ENCODE results near the gene HARS1. TPM values are rescaled to one million over a fixed set of nuclear protein-coding genes. Genes with fewer than 3 reads are reported as not detected.
"Not testable (repeated sequence)": the region's sequence is repeated elsewhere in the genome, so short reads cannot be mapped to it uniquely, and the experiment has no call there.

The HARS1 gene
- total RNA-seq, 4 donors from 2014 or later: 73.3 to 87.0 (median 79.2) TPM

- Histone ChIP-seq H3K4me3 (no peak overlapping the region), H3K27me3 (no peaks in the 10 kb centered on the region), H3K9me3 (no peaks in the 10 kb centered on the region), H3K4me1 (peaks cover 8% of the 10 kb centered on the region), H3K36me3 (peaks cover 90% of the 10 kb centered on the region), H3K27ac (no peak overlapping the region)
- no peak for DNase-seq (ENCODE audit: low spot score in 2 of 2)
- TF ChIP-seq POLR2AphosphoS5 (IDR thresholded peaks at IDR 0.05): no peak
- TF ChIP-seq POLR2A (IDR thresholded peaks at IDR 0.05): no peak
- TF ChIP-seq, protein P1, sequence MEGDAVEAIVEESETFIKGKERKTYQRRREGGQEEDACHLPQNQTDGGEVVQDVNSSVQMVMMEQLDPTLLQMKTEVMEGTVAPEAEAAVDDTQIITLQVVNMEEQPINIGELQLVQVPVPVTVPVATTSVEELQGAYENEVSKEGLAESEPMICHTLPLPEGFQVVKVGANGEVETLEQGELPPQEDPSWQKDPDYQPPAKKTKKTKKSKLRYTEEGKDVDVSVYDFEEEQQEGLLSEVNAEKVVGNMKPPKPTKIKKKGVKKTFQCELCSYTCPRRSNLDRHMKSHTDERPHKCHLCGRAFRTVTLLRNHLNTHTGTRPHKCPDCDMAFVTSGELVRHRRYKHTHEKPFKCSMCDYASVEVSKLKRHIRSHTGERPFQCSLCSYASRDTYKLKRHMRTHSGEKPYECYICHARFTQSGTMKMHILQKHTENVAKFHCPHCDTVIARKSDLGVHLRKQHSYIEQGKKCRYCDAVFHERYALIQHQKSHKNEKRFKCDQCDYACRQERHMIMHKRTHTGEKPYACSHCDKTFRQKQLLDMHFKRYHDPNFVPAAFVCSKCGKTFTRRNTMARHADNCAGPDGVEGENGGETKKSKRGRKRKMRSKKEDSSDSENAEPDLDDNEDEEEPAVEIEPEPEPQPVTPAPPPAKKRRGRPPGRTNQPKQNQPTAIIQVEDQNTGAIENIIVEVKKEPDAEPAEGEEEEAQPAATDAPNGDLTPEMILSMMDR (IDR thresholded peaks at IDR 0.05): no peak
- TF ChIP-seq EP300 (IDR thresholded peaks at IDR 0.05): no peak
- 91% methylated on average over 4 of the region's 4 CpGs for WGBS
These were observed 16.5 kb downstream of the HARS1 start for GRCh38 chr5:140674629-140675028.

DNA sequence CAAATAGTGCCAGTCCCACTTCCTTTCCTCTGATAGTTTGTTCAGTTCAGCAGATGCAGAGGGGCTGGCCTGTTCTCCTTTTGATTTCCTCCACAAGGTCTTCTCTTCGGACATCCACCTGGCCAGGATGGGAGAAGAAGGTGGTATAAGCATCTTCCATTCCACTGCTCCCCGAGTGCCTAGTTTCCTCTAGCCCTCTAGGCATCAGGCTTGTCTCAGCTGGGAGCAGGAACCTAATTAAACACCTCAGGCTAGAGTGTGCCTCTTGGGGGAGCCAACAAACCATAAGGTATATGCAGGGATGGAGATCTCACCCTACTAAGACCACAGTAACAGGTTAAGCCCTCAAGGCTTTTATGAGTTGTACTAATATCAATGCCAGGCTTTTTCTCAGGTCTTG lies 17.0 kb downstream of the HARS1 start:
- Histone ChIP-seq H3K9me3 (no peaks in the 10 kb centered on the region), H3K27ac (no peak overlapping the region), H3K27me3 (no peaks in the 10 kb centered on the region), H3K4me1 (peaks cover 8% of the 10 kb centered on the region), H3K36me3 (peaks cover 90% of the 10 kb centered on the region), H3K4me3 (no peak overlapping the region)
- no peak for DNase-seq (ENCODE audit: low spot score in 2 of 2)
- 93% methylated on average over 2 of the region's 2 CpGs for WGBS
- TF ChIP-seq POLR2AphosphoS5 (IDR thresholded peaks at IDR 0.05) (no peak), POLR2A (IDR thresholded peaks at IDR 0.05) (no peak), EP300 (IDR thresholded peaks at IDR 0.05) (no peak)
- TF ChIP-seq, protein P1 (IDR thresholded peaks at IDR 0.05): no peak

GRCh38 chr5:140673187-140673976 lies 17.8 kb downstream of the HARS1 start, which contains the start of gene DND1:
Gene DND1, minus strand, starts transcription at chr5:140673576. Its CDS starts 34 bp downstream, at chr5:140673542.
- WGBS: 88% methylated on average over 45 of the region's 45 CpGs
- no peak for DNase-seq (ENCODE audit: low spot score in 2 of 2)
- Histone ChIP-seq H3K27ac (no peak within 1 kb of the TSS), H3K9me3 (no peaks in the 10 kb centered on the region), H3K4me3 (peak within 1 kb of the TSS; percentile 14), H3K27me3 (no peaks in the 10 kb centered on the region), H3K4me1 (peaks cover 8% of the 10 kb centered on the region), H3K36me3 (peaks cover 90% of the 10 kb centered on the region)
- TF ChIP-seq POLR2A (IDR thresholded peaks at IDR 0.05) (no peak), POLR2AphosphoS5 (IDR thresholded peaks at IDR 0.05) (no peak)

DNA sequence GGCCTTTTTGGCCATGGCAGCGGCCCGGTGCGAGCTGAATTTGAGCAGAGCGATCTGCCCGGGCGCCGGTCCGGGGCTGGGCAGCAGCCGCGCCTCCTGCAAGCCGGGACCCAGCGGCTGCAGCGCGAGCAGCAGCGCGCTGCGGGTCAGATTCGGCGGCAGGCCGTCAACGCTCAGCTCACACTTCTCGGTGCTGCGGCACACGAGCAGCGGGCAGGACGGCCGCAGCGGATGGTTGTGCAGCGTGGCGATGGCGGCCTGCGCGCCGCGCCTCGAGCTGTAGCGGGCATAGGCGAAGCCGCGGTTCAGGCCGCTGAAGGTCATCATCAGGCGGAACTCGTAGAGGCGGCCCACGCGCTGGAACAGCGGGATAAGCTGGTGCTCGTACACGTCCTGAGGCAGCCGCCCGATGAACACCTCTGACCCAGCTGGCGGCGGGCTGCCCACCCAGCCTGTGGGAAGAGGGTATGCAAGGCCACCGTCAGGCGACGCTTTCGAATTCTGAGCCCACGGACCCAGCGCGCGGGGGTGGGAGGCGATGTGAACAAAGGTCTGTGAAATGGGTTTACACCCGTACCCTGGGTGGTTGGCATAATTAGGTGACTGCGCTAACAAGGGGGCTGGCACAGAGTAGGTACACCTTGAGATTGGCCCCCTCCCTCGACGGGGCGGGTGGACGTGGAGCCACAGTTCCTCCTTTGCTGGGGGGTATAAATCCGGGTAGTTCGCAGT lies 18.5 kb downstream of the HARS1 start:
- no peak for DNase-seq (ENCODE audit: low spot score in 2 of 2)
- peak overlapping the region; percentile 14 for H3K4me3 ChIP-seq
- peaks cover 8% of the 10 kb centered on the region for H3K4me1 ChIP-seq
- H3K27me3 ChIP-seq: no peaks in the 10 kb centered on the region
- WGBS: 44% methylated on average over 63 of the region's 70 CpGs
- no peaks in the 10 kb centered on the region for H3K9me3 ChIP-seq
- H3K36me3 ChIP-seq: peaks cover 94% of the 10 kb centered on the region
- TF ChIP-seq POLR2AphosphoS5 (IDR thresholded peaks at IDR 0.05) (no peak), POLR2A (IDR thresholded peaks at IDR 0.05) (no peak), EP300 (IDR thresholded peaks at IDR 0.05) (no peak)
- TF ChIP-seq, protein P1 (IDR thresholded peaks at IDR 0.05): no peak
- H3K27ac ChIP-seq: no peak overlapping the region

- Histone ChIP-seq H3K36me3 (peaks cover 91% of the 10 kb centered on the region), H3K4me1 (peaks cover 14% of the 10 kb centered on the region), H3K27ac (no peak overlapping the region), H3K4me3 (no peak overlapping the region), H3K9me3 (no peaks in the 10 kb centered on the region), H3K27me3 (no peaks in the 10 kb centered on the region)
- DNase-seq (ENCODE audit: low spot score in 2 of 2): no peak
- WGBS: 89% methylated on average over 1 of the region's 7 CpGs
- TF ChIP-seq POLR2A (IDR thresholded peaks at IDR 0.05) (no peak), EP300 (IDR thresholded peaks at IDR 0.05) (no peak), POLR2AphosphoS5 (IDR thresholded peaks at IDR 0.05) (no peak)
- TF ChIP-seq, protein P1 (IDR thresholded peaks at IDR 0.05): no peak
These were observed 19.6 kb downstream of the HARS1 start for GRCh38 chr5:140671472-140672125.

DNA sequence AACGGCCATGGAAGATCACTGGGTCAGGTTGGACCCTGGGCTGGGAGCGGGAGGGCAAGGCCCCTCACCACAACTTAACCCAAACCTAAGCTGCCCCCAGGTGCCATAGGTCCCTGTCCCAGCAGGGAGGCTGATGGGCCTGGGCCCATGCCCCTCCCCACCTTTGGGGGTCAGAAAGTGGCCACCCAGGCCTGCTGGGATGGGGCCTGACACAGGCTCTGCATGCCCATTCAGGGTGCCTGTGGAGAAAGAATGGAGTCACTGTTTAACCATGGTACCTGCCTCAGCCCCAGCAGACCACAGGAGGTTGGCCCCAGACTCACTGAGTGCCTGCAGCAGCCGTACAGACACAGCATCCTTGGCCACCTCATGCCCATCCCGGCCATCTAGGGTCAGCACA lies 20.1 kb downstream of the HARS1 start:
- peaks cover 19% of the 10 kb centered on the region for H3K4me1 ChIP-seq
- H3K4me3 ChIP-seq; H3K27ac ChIP-seq; H3K27me3 ChIP-seq; H3K9me3 ChIP-seq; DNase-seq (ENCODE audit: low spot score in 2 of 2): not testable (repeated sequence)
- H3K36me3 ChIP-seq: peaks cover 85% of the 10 kb centered on the region
- 85% methylated on average over 3 of the region's 4 CpGs for WGBS
